HG03439 (cell line): ENCODE results near the gene TMEM92.

Experiments used
- ATAC-seq: cut with Tn5 transposase; IDR thresholded peaks from one replicate; pipeline ENCODE4 v1.9.1; 2021; ENCODE audit warnings: mild to moderate bottlenecking, moderate library complexity; ENCODE audit not compliant: unreplicated experiment

Gene TMEM92

DNA sequence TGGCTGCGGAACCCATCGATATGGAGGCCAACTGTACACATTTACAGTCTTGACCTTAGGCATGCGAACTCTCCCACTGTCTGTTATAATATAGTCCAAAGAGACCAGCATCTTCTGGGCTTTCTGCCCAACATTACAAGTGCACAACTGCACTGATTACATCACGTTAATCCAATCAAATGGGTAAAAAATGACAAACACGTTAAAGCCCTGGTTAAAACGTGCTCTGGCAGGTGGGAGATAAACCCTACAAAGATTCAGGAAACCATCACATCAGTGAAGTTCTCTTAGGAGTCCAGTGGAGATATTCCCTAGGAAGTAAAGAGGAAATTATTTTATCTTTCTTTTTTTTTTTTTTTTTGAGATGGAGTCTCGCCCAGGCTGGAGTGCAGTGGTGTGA, 48.0 kb downstream of the TMEM92 start:
- ATAC-seq: no peak

DNA sequence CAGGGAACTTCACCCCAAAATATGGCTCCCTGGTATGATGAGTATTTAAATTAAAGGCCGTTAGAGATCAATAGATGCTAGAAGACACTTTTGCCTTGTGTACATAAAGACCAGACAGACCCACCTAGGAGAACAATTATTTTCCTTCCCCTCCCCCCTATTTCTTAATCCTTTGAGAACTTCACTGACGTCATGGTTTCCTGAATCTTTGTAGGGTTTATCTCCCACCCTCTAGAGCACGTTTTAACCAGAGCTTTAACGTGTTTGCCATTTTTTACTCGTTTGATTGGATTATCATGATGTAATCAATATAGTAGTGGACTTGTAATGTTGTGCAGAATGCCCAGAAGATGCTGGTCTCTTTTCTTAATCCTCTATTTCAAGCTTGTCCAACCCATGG, 48.8 kb downstream of the TMEM92 start:
- ATAC-seq: no peak

DNA sequence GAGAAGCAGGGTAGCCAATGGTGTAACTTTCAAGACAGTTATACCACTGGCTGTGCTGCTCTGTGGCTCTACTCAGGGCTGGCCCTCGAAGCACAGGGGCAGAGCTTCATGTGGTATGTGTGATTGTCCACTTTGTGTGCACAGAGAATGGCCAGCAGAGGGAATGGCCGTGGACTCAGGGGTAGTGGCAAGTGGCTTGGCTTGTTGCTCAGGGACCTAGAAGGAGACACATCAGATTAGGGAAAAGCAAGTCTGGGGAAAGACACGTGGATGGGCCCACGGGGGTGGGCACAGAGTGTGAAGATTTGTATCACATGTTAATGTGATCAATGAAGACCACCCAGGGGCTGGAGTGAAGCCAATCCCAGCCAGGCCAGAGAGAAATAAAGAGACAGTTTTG, 51.6 kb downstream of the TMEM92 start:
- no peak for ATAC-seq

DNA sequence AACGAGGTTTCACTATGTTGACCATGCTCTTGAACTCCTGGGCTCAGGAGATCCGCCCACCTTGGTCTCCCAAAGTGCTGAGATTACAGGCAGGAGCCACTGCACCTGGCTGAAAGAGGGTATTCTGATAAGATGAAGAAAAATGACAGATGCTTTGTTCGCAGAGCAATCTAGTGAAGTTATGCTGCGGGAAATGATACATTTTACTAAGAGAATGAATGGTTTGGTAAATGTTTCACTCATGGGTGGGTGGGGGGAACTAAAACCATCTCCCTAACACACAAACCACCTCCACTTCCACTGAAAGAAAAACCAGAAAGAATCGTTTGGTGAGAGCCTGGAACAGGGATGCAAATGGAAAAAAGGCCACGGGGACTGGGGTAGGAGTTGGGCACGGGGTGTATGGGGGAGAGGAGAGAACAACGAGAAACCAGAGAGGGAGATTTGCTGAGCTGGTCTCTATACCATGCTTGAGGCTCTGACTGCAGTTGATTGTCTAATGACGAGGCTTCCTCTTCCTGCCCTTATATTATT, 52.6 kb downstream of the TMEM92 start:
- no peak for ATAC-seq

DNA sequence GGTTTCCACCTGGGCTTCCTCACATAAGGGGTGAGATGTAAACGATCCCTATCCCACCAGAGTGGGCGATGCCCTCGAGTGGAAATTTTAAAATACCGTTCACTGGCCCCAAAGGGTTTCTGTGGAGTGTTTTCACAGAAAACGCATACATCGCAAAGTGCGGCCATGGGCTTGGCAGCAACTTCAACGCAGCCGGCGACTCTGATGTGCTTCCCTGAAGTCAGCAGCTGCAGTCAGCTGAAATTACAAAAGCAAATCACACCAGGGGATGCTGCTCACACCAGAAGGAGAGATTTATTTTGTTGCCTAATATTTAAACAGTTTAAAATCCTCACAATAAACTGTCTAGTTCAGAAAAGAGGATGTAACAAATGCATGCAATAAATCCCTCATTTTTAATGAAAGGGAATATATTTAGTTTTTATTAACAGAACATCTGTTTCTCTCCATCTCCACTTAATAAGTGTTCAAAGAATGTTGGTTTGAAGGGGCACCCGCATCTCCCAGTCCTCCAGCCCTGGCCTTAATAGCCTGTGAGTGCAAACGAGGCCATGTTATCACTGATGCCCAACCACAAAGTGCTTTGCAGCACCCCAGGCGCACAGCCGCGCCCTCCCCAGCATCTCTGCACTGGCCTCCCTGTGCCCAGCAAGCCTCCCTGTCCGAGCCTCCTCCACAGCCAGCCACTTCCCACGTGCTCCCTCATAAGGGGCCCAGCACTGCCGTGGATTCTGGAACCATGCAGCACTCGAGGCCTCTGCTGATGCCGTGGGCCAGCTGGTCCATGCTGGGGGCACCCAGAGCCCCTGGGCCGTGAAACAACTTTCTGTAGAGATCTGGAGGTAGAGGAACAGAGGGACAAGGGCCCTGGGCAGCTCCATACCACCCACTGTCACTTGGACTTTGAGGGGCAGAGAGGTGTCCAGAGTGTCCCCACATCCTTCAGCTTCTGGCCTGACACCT, 54.4 kb downstream of the TMEM92 start:
- no peak for ATAC-seq

DNA sequence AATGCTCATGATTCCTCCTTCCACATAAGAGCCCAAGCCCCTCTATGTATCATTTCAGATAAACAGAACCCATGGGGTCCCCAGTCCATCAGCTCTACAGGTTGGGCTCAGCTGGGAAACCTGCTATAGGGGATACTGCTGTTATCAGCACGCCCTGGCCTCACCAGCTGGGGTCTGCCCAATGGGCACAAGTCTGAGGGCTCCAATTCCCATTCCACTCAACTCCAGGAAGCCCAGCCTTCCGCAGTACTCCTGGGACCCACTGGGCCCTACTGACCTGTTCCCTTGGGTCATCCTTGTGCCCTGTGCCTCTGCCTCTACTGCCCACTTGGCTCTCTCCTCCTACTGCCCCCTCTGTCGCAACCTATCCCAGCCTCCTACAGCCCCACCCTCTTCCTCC, 55.5 kb downstream of the TMEM92 start:
- ATAC-seq: no peak

DNA sequence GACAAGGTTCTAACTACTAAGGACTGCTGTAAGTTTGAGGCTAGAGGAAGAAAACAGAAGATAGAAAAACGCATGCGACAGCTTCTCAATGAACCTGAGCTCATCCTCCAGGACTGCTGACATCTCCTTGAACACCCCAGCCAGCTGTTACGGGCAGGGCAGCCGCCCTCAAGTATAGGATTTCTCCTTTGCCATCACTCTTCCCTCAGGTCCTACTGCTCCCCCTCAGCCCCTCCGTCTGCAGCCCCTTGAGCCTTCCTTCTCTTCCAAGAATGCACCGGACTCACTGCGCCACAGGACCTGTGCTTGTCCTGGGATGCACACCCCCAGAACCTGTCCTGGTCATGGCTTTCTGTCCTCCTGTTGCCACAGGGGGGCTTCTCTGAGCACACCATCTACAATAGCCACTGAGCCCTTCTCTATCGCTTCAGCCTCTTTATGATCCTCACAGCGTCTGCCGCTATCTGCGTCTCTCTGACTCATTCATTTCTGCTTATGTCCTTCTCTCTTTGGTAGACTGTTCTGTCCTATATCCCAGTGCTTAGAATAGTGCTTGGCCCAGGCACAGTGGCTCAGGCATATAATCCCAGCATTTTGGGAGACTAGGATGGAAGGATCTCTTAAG, 56.0 kb downstream of the TMEM92 start:
- no peak for ATAC-seq
